WI38 (cell line): Measurements from ENCODE around the gene DDC.

ENCODE experiments used
- H3K4me3 ChIP-seq: 2 replicates; pipeline ENCODE4 v1.5.1; 2011; ENCODE audit warnings: low read depth, mild to moderate bottlenecking, control low read depth, low read length
- TF ChIP-seq, protein P1 (sequence below): IDR thresholded peaks from 2 replicates; pipeline ENCODE4 v1.5.1; 2012; ENCODE audit warnings: low read depth, mild to moderate bottlenecking, control low read depth, low read length

Gene DDC

DNA sequence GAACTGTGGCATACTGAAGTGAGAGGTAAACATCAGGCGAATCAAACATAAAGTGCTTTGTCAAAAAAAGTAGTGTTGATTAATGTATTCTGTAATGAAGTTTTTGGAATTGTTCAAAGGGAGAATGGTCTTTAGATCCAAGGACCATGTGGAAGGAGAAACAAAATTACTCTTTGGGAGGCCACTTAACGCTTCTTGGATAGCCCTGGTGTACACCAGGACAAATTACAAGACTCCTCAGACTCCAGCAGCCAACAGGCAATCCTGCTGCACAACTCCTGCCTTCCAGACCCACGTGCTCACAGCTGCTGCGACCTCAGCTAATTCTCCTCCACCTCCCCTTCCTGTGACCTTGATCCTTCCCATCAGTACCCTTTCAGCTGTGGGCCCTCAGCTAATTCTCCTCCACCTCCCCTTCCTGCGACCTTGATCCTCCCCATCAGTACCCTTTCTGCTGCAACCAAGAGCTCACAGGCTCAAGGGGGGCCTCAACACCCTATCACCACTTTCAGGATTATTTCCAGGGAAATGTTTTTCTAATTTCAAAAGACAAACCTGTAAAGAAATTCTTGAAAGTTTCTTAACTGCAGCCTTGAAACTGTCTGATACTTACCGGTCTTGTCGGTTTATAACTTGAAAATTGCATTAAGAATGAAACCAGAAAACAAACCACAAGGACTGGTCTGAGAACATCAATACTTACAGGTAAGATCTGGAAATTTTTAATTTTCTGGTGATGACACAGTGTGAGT lies 29.7 kb upstream of the DDC start:
- TF ChIP-seq, protein P1, sequence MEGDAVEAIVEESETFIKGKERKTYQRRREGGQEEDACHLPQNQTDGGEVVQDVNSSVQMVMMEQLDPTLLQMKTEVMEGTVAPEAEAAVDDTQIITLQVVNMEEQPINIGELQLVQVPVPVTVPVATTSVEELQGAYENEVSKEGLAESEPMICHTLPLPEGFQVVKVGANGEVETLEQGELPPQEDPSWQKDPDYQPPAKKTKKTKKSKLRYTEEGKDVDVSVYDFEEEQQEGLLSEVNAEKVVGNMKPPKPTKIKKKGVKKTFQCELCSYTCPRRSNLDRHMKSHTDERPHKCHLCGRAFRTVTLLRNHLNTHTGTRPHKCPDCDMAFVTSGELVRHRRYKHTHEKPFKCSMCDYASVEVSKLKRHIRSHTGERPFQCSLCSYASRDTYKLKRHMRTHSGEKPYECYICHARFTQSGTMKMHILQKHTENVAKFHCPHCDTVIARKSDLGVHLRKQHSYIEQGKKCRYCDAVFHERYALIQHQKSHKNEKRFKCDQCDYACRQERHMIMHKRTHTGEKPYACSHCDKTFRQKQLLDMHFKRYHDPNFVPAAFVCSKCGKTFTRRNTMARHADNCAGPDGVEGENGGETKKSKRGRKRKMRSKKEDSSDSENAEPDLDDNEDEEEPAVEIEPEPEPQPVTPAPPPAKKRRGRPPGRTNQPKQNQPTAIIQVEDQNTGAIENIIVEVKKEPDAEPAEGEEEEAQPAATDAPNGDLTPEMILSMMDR = no peak
- no peak overlapping the region for H3K4me3 ChIP-seq

DNA sequence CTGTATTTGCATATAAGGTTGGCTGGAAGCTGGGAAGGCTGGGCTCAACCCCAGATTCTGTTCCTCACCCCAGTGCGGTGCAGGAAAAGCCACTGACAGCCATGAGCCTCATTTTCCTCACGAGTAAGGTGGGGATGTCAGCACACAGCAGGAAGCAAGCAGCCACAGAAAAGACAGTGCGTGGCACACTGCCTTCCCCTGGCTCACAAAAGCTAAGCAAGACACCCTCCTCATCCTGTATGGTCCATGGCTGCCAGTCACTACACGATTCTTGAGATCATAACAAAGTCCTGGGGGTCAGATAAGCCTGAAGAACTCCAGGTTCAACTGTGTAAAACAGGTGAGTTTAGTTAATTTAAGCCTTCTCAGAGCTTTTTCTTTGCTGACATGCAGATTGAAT lies 28.9 kb upstream of the DDC start:
- TF ChIP-seq, protein P1 = no peak

GRCh38 chr7:50592940-50593339 lies 27.7 kb upstream of the DDC start:
- H3K4me3 ChIP-seq = no peak overlapping the region
- TF ChIP-seq, protein P1 = no peak

More for the DNA sequence above, 28.9 kb upstream of the DDC start:
- no peak overlapping the region for H3K4me3 ChIP-seq

GRCh38 chr7:50591480-50592438 lies 26.6 kb upstream of the DDC start:
- TF ChIP-seq, protein P1 = no peak
- H3K4me3 ChIP-seq = no peak overlapping the region

GRCh38 chr7:50591098-50591479 lies 25.9 kb upstream of the DDC start:
- TF ChIP-seq, protein P1 = no peak
- H3K4me3 ChIP-seq = no peak overlapping the region

DNA sequence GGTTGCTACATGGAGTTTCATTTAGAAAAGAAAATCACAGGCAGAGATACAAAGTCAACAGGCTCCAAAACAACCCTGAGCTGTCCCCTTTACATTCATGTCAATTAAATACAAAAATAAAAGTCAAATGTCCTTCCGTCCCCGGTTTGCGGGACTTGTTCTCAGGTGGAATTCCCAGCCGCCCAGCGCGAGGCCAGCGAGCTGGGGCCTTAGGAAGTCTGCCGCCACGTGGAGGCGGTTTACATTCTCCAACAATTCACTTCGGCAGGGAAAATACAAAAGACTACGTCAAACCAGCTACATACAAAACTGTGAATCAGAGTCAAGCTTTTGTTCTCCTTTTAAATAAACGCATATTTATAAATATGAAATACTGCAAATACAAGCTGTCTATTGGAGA lies 25.3 kb upstream of the DDC start:
- TF ChIP-seq, protein P1 = no peak
- H3K4me3 ChIP-seq = no peak overlapping the region

DNA sequence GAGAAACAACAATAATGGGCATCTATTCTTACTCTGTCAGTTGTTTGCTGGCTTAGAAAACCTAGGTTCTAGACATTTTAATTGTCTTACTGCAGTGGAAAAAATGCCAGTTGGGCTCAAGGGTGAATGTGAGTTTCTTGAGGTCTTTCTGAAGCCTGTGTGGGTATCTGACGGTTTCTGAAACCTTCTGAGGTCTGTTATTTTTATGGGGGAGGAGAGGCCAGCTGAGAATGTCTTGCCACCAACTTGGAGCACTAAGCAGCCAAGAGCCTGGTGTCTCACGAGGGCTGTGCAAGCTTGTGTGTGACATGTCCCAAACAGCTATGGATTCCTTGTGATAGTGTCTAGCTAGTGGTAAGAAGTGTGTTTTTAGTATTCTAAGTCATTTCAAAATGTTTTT lies 24.2 kb upstream of the DDC start:
- H3K4me3 ChIP-seq = no peak overlapping the region
- TF ChIP-seq, protein P1 = no peak
